Gastroesophageal sphincter (tissue), 4 donors: Measurements from ENCODE around the gene PRDM16. TPM values are rescaled to one million over a fixed set of nuclear protein-coding genes. Genes with fewer than 3 reads are reported as not detected.

Experiments
- ATAC-seq: fragments of 150-250 bp; one replicate; pipeline ENCODE4 v1.9.1; 2016; ENCODE audit warnings: mild to moderate bottlenecking, moderate library complexity
- H3K27ac ChIP-seq, 4 donors: fragments of 200-600 bp; sonication (generic) in 3 of 4; 1 replicate in 3 of 4; 2 replicates in 1 of 4; pipeline ENCODE4 v1.5.1; 2016 to 2019
- H3K27me3 ChIP-seq: fragments of 200-600 bp; sonication (generic); one replicate; pipeline ENCODE4 v1.5.1; 2019
- H3K36me3 ChIP-seq, 2 donors: fragments of 200-600 bp; sonication (generic); one replicate each; pipeline ENCODE4 v1.5.1; 2019; ENCODE audit warnings: control low read depth in 1 of 2
- H3K4me1 ChIP-seq, 3 donors: fragments of 200-600 bp; sonication (generic); 1 replicate in 2 of 3; 2 replicates in 1 of 3; pipeline ENCODE4 v1.5.1; 2016 to 2019; ENCODE audit warnings: control low read depth in 2 of 3
- H3K4me3 ChIP-seq, 2 donors: fragments of 200-600 bp; sonication (generic); one replicate each; pipeline ENCODE4 v1.5.1; 2019; ENCODE audit warnings: mild to moderate bottlenecking in 1 of 2, moderate library complexity in 1 of 2
- H3K9me3 ChIP-seq, 3 donors: fragments of 200-600 bp; sonication (generic); one replicate each; pipeline ENCODE4 v1.5.1; 2017 to 2019; ENCODE audit warnings: control low read depth in 2 of 3
- CTCF ChIP-seq, 4 experiments: fragments of 200-600 bp in 2 of 4; fragments of 450-650 bp in 2 of 4; sonication (generic) in 1 of 4; IDR thresholded peaks; one replicate each; pipeline ENCODE4 v1.5.1; 2017 to 2019; ENCODE audit warnings: antibody characterized with exemption in 4 of 4, mild to moderate bottlenecking in 2 of 4, moderate library complexity in 2 of 4
- EP300 ChIP-seq: sonication (generic); formaldehyde crosslinking; IDR thresholded peaks from one replicate; pipeline ENCODE4 v1.6.1; 2017; ENCODE audit warnings: antibody characterized with exemption, mild to moderate bottlenecking
- POLR2A ChIP-seq, 2 donors: fragments of 450-650 bp; IDR thresholded peaks; one replicate each; pipeline ENCODE4 v1.6.1; 2017; ENCODE audit warnings: antibody characterized with exemption in 2 of 2, mild to moderate bottlenecking in 2 of 2, moderate library complexity in 1 of 2
- POLR2AphosphoS5 ChIP-seq: sonication (generic); formaldehyde crosslinking; IDR thresholded peaks from one replicate; pipeline ENCODE4 v1.6.1; 2017; ENCODE audit warnings: antibody characterized with exemption
- WGBS, 2 donors: methylation state at CpG; one replicate each; pipeline ENCODE4 v1.1.5; 2018; ENCODE audit warnings: low coverage in 1 of 2; 5-methylcytosine and 5-hydroxymethylcytosine counted together
- total RNA-seq, 4 donors: library from RNA; depleted of rRNA; stranded (reverse); fragments of >200 nt; gene quantifications; one replicate each; pipeline ENCODE4 v1.1.0, GENCODE V29; 2016

Gene PRDM16
- total RNA-seq, 4 donors from 2014 or later, result 1.1 to 3.4 (median 1.6) TPM

DNA sequence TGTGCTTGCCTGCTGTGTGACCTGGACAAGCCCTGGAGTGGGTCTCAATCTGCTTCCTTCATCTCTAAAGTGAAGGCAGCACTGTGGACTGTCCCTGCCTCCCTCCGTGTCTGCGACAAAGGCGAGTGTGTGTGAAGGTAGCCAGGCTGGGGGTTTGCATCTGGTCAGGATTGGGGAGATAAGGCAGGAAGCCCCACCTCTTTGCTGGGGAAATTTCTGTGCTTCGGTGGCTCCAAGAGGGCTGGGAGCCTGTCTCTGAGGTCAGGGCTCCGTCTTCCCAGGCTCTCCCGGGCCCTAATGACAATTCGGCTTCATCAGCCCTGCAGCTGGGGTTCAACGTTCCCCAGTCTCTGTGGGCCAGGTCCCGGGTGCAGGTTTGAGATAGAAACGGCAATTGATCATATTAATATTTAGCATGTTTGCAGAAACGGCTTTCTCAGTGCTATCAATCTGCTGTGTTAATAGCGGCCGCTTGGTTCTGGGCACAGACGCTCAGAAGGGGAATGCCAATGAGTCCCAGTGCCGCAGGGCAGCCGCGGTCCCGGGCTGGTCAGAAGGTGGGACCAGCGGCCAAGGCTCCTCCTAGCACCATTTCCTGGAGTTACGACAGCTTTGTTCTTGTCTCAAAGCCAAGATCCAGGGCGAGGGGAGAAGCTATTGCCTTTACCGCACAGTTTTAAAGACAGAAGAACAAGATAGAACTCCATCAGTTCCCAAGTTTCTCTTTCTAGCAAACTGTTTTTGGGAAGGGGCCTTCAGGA lies 105.7 kb downstream of the PRDM16 start:
- H3K4me3 ChIP-seq, result no peak overlapping the region
- WGBS, 2 donors, result 0 to 13% methylated on average over 3 to 4 of the region's 22 CpGs
- no peaks in the 10 kb centered on the region for H3K36me3 ChIP-seq
- peak; percentile 61 for ATAC-seq
- peaks cover 0 to 60% (median 25%) of the 10 kb centered on the region in 3 donors for H3K4me1 ChIP-seq
- TF ChIP-seq EP300, result no peak
- peak; percentile 33 for TF ChIP-seq POLR2AphosphoS5
- peak overlapping the region in 3 of 4 donors; percentile 26 to 53 (median 53) for H3K27ac ChIP-seq
- H3K27me3 ChIP-seq, result no peaks in the 10 kb centered on the region
- no peaks in the 10 kb centered on the region for H3K9me3 ChIP-seq

DNA sequence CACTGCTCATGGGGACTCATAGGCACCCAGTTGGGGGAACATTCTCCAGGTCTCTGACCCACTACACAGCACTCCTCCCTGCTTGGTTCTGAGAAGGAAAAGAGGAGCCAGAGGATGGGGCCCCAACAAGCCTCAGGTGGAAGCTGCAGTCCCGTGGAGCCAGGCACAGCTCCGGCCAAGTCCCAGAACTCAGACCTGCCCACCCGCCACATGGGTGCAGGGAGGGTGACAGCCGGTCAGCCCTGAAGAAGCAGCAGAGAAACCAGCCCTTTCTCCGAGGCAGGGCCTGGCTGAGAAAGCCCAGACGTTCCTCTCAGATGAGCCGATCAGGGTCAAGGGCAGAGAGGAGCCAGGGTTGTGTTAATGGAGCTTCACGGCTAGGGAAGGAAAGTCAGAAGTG lies 106.5 kb downstream of the PRDM16 start:
- peaks cover 0 to 52% (median 19%) of the 10 kb centered on the region in 3 donors for H3K4me1 ChIP-seq
- no peaks in the 10 kb centered on the region for H3K9me3 ChIP-seq
- no peaks in the 10 kb centered on the region for H3K36me3 ChIP-seq
- no peak for ATAC-seq
- no peak overlapping the region for H3K4me3 ChIP-seq
- peak overlapping the region in 3 of 4 donors; percentile 26 to 53 (median 53) for H3K27ac ChIP-seq
- H3K27me3 ChIP-seq, result no peaks in the 10 kb centered on the region
- TF ChIP-seq EP300, result no peak
- no peak for TF ChIP-seq POLR2A (IDR thresholded peaks at IDR 0.05)
- TF ChIP-seq CTCF (IDR thresholded peaks at IDR 0.05), result no peak
- no peak for TF ChIP-seq POLR2AphosphoS5
- no CpG with 5 or more reads among the region's 8 CpGs for WGBS, 2 donors

DNA sequence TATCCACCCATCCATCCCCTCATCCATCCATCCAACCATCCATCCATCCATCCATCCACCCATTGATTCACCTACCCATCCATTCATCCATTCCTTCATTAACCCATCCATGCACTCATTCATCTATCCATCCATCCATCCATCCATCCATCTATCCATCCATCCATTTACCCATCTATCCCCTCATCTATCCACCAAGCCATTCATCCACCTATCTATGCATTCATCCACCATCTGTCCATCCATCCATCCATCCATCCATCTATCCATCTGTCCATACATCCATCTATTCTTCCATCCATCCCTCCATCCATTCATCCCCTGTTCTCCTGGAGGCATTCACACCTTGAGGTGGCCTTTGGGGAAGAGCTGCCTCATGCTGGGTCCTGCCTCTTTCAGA lies 107.0 kb downstream of the PRDM16 start:
- TF ChIP-seq POLR2A (IDR thresholded peaks at IDR 0.05), result no peak
- TF ChIP-seq CTCF (IDR thresholded peaks at IDR 0.05), result no peak
- TF ChIP-seq POLR2AphosphoS5, result no peak
- TF ChIP-seq EP300, result no peak
- Histone ChIP-seq H3K27me3 (no peaks in the 10 kb centered on the region), H3K36me3 (no peaks in the 10 kb centered on the region), H3K27ac (no peak overlapping the region), H3K9me3 (no peaks in the 10 kb centered on the region), H3K4me3 (no peak overlapping the region), H3K4me1 (peaks cover 0 to 46% (median 14%) of the 10 kb centered on the region in 3 donors)
- ATAC-seq, result no peak

GRCh38 chr1:3176820-3177219 lies 107.8 kb downstream of the PRDM16 start:
- peaks cover 0 to 39% (median 7%) of the 10 kb centered on the region in 3 donors for H3K4me1 ChIP-seq
- ATAC-seq, result no peak
- H3K9me3 ChIP-seq, result no peaks in the 10 kb centered on the region
- no peaks in the 10 kb centered on the region for H3K36me3 ChIP-seq
- H3K27ac ChIP-seq, result no peak overlapping the region
- TF ChIP-seq POLR2A (IDR thresholded peaks at IDR 0.05), result no peak
- TF ChIP-seq EP300, result no peak
- TF ChIP-seq POLR2AphosphoS5, result no peak
- TF ChIP-seq CTCF (IDR thresholded peaks at IDR 0.05), result no peak
- WGBS, 2 donors, result 72 to 88% methylated on average over 2 of the region's 2 CpGs
- H3K4me3 ChIP-seq, result no peak overlapping the region
- H3K27me3 ChIP-seq, result no peaks in the 10 kb centered on the region

- TF ChIP-seq EP300, result no peak
- no peak for TF ChIP-seq POLR2A (IDR thresholded peaks at IDR 0.05)
- TF ChIP-seq POLR2AphosphoS5, result no peak
- no peak for TF ChIP-seq CTCF (IDR thresholded peaks at IDR 0.05)
- Histone ChIP-seq H3K36me3 (no peaks in the 10 kb centered on the region), H3K4me3 (no peak overlapping the region), H3K9me3 (no peaks in the 10 kb centered on the region), H3K4me1 (peaks cover 0 to 25% (median 6%) of the 10 kb centered on the region in 3 donors), H3K27me3 (no peaks in the 10 kb centered on the region), H3K27ac (no peak overlapping the region)
- 83 to 94% methylated on average over 13 to 16 of the region's 16 CpGs for WGBS, 2 donors
- ATAC-seq, result no peak
Measured at GRCh38 chr1:3178279-3178678, 109.3 kb downstream of the PRDM16 start.
